OCI-LY1 (cell line): ENCODE data around the gene GIT2.

ENCODE experiments used
- H2AFZ ChIP-seq: fragments of 200-600 bp; sonication (generic), shearing (Covaris generic); 2 replicates; pipeline ENCODE4 v1.6.0; 2014; ENCODE audit warnings: antibody characterized with exemption, mild to moderate bottlenecking, low read length
- H3F3A ChIP-seq: fragments of 200-600 bp; sonication (generic), shearing (Covaris generic); 2 replicates; pipeline ENCODE4 v1.6.0; 2014; ENCODE audit warnings: mild to moderate bottlenecking, antibody characterized with exemption, low read length, moderate library complexity; ENCODE audit not compliant: insufficient read depth
- H3K27ac ChIP-seq: fragments of 200-600 bp; sonication (generic); 2 replicates; pipeline ENCODE4 v1.5.1; 2014; ENCODE audit warnings: low read length, mixed run types, mild to moderate bottlenecking, low read depth; ENCODE audit not compliant: poor library complexity, severe bottlenecking
- H3K27me3 ChIP-seq: fragments of 200-600 bp; sonication (generic); 2 replicates; pipeline ENCODE4 v1.6.0; 2014; ENCODE audit warnings: antibody characterized with exemption, mild to moderate bottlenecking, low read length, moderate library complexity; ENCODE audit not compliant: insufficient read depth
- H3K36me3 ChIP-seq: fragments of 200-600 bp; sonication (generic); 2 replicates; pipeline ENCODE4 v1.6.1; 2014; ENCODE audit warnings: mild to moderate bottlenecking, antibody characterized with exemption, low read length, moderate library complexity, mixed read lengths; ENCODE audit not compliant: insufficient read depth
- H3K4me1 ChIP-seq: fragments of 200-600 bp; sonication (generic); 2 replicates; pipeline ENCODE4 v1.5.1; 2014; ENCODE audit warnings: mild to moderate bottlenecking, low read length, moderate library complexity; ENCODE audit not compliant: insufficient read depth, severe bottlenecking
- H3K4me2 ChIP-seq: fragments of 200-600 bp; sonication (generic), shearing (Covaris generic); 2 replicates; pipeline ENCODE4 v1.6.1; 2014; ENCODE audit warnings: low read length
- H3K4me3 ChIP-seq: fragments of 200-600 bp; sonication (generic); 2 replicates; pipeline ENCODE4 v1.5.1; 2014; ENCODE audit warnings: low read length, low read depth, mild to moderate bottlenecking, mixed read lengths; ENCODE audit not compliant: poor library complexity, severe bottlenecking
- H3K79me2 ChIP-seq: fragments of 200-600 bp; shearing (Covaris generic); 2 replicates; pipeline ENCODE4 v1.6.1; 2016; ENCODE audit warnings: mixed run types, low read length, mixed read lengths; ENCODE audit not compliant: insufficient read depth
- H3K9ac ChIP-seq: fragments of 200-600 bp; sonication (generic), shearing (Covaris generic); 2 replicates; pipeline ENCODE4 v1.6.1; 2014; ENCODE audit warnings: mild to moderate bottlenecking, low read length, mixed read lengths
- H3K9me2 ChIP-seq: fragments of 200-600 bp; sonication (generic), shearing (Covaris generic); 2 replicates; pipeline ENCODE4 v1.6.1; 2014; ENCODE audit warnings: low read depth, mild to moderate bottlenecking, low read length, mixed read lengths
- H3K9me3 ChIP-seq: fragments of 200-600 bp; shearing (Covaris generic); 2 replicates; pipeline ENCODE4 v1.6.1; 2014; ENCODE audit warnings: low read length, mixed read lengths
- H4K20me1 ChIP-seq: fragments of 200-600 bp; sonication (generic), shearing (Covaris generic); 2 replicates; pipeline ENCODE4 v1.6.0; 2016; ENCODE audit warnings: mild to moderate bottlenecking, low read length; ENCODE audit not compliant: insufficient read depth
- EZH2 ChIP-seq: fragments of 200-600 bp; sonication (generic), shearing (Covaris generic); IDR thresholded peaks from 2 replicates; pipeline ENCODE4 v1.8.0; 2017; ENCODE audit warnings: borderline replicate concordance, mixed run types, mild to moderate bottlenecking, antibody characterized with exemption, low read length, moderate library complexity, mixed read lengths
- TF ChIP-seq, protein P1 (sequence below): fragments of 200-600 bp; sonication (generic), shearing (Covaris generic); IDR thresholded peaks from 2 replicates; pipeline ENCODE4 v1.5.1; 2017; ENCODE audit warnings: mild to moderate bottlenecking, antibody characterized with exemption, low read length, moderate library complexity, mixed read lengths

GIT2 gene

DNA sequence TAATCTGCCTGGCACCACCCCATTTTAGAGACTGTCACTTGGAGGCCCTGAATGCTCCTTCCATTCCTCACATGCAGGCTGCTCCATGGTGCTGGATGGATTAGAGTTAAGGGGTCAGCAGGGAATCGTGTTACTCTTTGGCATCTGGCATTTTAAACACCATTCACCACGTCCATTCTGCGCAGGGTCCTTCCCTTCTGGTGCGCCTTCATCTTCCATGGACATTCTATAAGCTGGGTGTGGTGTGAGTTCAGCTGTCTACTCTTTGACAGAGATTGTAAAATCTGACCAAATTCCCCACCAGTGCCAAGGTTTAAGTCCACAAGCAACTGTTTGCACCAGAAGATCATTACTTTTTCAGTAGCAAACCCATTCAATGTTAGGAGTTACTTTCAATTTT is 47.8 kb downstream of the GIT2 start:
- Histone ChIP-seq H3K9ac (no peak overlapping the region), H4K20me1 (no peaks in the 10 kb centered on the region), H3K4me2 (no peak overlapping the region), H3K9me3 (no peaks in the 10 kb centered on the region), H3K27ac (no peak overlapping the region), H3K36me3 (peaks cover 75% of the 10 kb centered on the region), H3F3A (no peaks in the 10 kb centered on the region), H2AFZ (no peak overlapping the region), H3K4me1 (peaks cover 9% of the 10 kb centered on the region), H3K79me2 (no peaks in the 10 kb centered on the region), H3K4me3 (no peak overlapping the region), H3K9me2 (no peaks in the 10 kb centered on the region), H3K27me3 (no peaks in the 10 kb centered on the region)
- TF ChIP-seq, protein P1, sequence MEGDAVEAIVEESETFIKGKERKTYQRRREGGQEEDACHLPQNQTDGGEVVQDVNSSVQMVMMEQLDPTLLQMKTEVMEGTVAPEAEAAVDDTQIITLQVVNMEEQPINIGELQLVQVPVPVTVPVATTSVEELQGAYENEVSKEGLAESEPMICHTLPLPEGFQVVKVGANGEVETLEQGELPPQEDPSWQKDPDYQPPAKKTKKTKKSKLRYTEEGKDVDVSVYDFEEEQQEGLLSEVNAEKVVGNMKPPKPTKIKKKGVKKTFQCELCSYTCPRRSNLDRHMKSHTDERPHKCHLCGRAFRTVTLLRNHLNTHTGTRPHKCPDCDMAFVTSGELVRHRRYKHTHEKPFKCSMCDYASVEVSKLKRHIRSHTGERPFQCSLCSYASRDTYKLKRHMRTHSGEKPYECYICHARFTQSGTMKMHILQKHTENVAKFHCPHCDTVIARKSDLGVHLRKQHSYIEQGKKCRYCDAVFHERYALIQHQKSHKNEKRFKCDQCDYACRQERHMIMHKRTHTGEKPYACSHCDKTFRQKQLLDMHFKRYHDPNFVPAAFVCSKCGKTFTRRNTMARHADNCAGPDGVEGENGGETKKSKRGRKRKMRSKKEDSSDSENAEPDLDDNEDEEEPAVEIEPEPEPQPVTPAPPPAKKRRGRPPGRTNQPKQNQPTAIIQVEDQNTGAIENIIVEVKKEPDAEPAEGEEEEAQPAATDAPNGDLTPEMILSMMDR, result no peak
- TF ChIP-seq EZH2, result no peak

DNA sequence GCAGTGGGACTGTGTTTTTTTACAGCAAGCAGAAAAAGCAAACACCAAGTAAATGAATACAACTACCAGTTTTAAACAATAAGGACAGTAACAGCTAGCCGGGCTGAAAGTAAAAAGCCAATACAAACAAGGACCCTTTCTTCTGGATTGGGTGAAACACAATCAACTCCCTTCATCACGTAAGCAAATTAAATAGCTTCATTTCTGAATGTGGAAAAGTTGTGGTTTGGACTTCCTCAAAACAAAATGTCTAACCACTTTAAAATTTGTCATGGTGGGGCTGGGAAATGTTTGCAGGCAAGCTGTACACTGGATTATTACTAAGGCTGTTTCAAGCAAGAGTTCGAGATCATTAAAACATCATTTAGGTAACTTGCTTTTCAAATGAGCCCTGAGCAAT is 48.6 kb downstream of the GIT2 start:
- Histone ChIP-seq H3K4me1 (peaks cover 9% of the 10 kb centered on the region), H3K9ac (no peak overlapping the region), H3K79me2 (no peaks in the 10 kb centered on the region), H3K27me3 (no peaks in the 10 kb centered on the region), H3F3A (no peaks in the 10 kb centered on the region), H2AFZ (no peak overlapping the region), H3K9me3 (no peaks in the 10 kb centered on the region), H3K36me3 (peaks cover 67% of the 10 kb centered on the region), H3K9me2 (no peaks in the 10 kb centered on the region), H3K27ac (peak overlapping the region; percentile 25), H4K20me1 (no peaks in the 10 kb centered on the region), H3K4me3 (no peak overlapping the region), H3K4me2 (no peak overlapping the region)
- TF ChIP-seq, protein P1, result no peak
- TF ChIP-seq EZH2, result no peak

DNA sequence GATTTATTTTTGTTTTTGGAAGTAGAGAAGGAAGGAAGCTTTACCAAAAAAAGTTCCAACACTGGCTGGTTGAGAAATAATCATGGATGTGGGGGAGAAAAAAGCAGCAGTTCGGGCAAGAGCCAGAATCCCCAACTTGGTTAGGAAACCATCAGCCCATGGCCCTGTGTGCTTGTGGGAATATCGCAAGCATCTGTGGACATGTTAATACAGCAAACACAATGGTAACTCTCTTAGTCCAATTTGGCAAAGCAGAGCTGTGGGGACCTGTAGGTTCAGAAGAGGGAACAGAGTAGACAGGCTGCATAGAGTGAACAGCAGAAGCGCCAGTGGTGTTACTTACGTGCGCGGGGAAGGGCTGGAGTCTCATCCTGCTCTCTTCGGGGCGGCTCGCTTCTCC is 49.3 kb downstream of the GIT2 start:
- H3K27ac ChIP-seq, result no peak overlapping the region
- no peak overlapping the region for H3K4me3 ChIP-seq
- H2AFZ ChIP-seq, result no peak overlapping the region
- H3K4me2 ChIP-seq, result no peak overlapping the region
- H3K9ac ChIP-seq, result no peak overlapping the region
- H4K20me1 ChIP-seq, result no peaks in the 10 kb centered on the region
- H3F3A ChIP-seq, result no peaks in the 10 kb centered on the region
- peaks cover 61% of the 10 kb centered on the region for H3K36me3 ChIP-seq
- no peaks in the 10 kb centered on the region for H3K79me2 ChIP-seq
- TF ChIP-seq, protein P1, result no peak
- TF ChIP-seq EZH2, result no peak
- no peaks in the 10 kb centered on the region for H3K9me2 ChIP-seq
- H3K4me1 ChIP-seq, result peaks cover 9% of the 10 kb centered on the region
- H3K9me3 ChIP-seq, result no peaks in the 10 kb centered on the region
- H3K27me3 ChIP-seq, result no peaks in the 10 kb centered on the region
